ENCODE data around the gene XYLT2.
"Not testable (repeated sequence)": the region's sequence is repeated elsewhere in the genome, so short reads cannot be mapped to it uniquely, and the experiment has no call there.

Gene XYLT2

GRCh38 chr17:50322271-50322670 lies 23.7 kb upstream of the XYLT2 start:
- no peak for DNase-seq

DNA sequence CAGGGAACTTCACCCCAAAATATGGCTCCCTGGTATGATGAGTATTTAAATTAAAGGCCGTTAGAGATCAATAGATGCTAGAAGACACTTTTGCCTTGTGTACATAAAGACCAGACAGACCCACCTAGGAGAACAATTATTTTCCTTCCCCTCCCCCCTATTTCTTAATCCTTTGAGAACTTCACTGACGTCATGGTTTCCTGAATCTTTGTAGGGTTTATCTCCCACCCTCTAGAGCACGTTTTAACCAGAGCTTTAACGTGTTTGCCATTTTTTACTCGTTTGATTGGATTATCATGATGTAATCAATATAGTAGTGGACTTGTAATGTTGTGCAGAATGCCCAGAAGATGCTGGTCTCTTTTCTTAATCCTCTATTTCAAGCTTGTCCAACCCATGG lies 22.9 kb upstream of the XYLT2 start:
- DNase-seq, result no peak

- no peak for DNase-seq
Measured at GRCh38 chr17:50325906-50326305, 20.0 kb upstream of the XYLT2 start.

GRCh38 chr17:50326831-50327364 lies 19.0 kb upstream of the XYLT2 start:
- DNase-seq, result no peak

DNA sequence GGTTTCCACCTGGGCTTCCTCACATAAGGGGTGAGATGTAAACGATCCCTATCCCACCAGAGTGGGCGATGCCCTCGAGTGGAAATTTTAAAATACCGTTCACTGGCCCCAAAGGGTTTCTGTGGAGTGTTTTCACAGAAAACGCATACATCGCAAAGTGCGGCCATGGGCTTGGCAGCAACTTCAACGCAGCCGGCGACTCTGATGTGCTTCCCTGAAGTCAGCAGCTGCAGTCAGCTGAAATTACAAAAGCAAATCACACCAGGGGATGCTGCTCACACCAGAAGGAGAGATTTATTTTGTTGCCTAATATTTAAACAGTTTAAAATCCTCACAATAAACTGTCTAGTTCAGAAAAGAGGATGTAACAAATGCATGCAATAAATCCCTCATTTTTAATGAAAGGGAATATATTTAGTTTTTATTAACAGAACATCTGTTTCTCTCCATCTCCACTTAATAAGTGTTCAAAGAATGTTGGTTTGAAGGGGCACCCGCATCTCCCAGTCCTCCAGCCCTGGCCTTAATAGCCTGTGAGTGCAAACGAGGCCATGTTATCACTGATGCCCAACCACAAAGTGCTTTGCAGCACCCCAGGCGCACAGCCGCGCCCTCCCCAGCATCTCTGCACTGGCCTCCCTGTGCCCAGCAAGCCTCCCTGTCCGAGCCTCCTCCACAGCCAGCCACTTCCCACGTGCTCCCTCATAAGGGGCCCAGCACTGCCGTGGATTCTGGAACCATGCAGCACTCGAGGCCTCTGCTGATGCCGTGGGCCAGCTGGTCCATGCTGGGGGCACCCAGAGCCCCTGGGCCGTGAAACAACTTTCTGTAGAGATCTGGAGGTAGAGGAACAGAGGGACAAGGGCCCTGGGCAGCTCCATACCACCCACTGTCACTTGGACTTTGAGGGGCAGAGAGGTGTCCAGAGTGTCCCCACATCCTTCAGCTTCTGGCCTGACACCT lies 17.3 kb upstream of the XYLT2 start:
- peak; percentile 70 for DNase-seq

GRCh38 chr17:50329716-50330115 lies 16.2 kb upstream of the XYLT2 start:
- no peak for DNase-seq

- DNase-seq, result no peak
Measured at GRCh38 chr17:50330151-50330775, 15.7 kb upstream of the XYLT2 start.

- no peak for DNase-seq
Measured at GRCh38 chr17:50331085-50331791, 14.7 kb upstream of the XYLT2 start.

DNA sequence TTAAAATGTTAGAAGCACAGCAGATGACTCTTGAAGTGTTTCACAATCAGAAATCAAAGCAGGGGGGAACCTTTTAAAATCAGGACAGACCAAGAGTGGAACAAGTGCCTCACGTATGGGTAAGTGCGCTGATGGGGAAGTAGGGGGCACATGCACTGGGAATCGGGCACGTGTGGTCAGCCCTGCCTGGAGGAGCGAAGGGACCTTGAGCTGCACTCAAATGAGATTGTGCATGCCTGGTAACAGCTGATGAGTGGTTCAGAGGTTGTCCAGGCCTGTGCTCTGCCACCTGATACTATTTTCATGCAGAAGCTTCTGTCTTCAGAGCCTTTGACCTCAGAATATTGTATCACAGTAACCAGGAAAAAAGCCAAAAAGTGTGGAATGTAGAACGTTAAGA lies 13.7 kb upstream of the XYLT2 start:
- DNase-seq, result no peak

GRCh38 chr17:50333291-50334057 lies 12.5 kb upstream of the XYLT2 start:
- not testable (repeated sequence) for DNase-seq

GRCh38 chr17:50337956-50338355 lies 8.0 kb upstream of the XYLT2 start:
- DNase-seq, result no peak

- DNase-seq, result no peak
Measured at GRCh38 chr17:50338645-50339044, 7.3 kb upstream of the XYLT2 start.

- no peak for DNase-seq
Measured at GRCh38 chr17:50339381-50339780, 6.5 kb upstream of the XYLT2 start.

DNA sequence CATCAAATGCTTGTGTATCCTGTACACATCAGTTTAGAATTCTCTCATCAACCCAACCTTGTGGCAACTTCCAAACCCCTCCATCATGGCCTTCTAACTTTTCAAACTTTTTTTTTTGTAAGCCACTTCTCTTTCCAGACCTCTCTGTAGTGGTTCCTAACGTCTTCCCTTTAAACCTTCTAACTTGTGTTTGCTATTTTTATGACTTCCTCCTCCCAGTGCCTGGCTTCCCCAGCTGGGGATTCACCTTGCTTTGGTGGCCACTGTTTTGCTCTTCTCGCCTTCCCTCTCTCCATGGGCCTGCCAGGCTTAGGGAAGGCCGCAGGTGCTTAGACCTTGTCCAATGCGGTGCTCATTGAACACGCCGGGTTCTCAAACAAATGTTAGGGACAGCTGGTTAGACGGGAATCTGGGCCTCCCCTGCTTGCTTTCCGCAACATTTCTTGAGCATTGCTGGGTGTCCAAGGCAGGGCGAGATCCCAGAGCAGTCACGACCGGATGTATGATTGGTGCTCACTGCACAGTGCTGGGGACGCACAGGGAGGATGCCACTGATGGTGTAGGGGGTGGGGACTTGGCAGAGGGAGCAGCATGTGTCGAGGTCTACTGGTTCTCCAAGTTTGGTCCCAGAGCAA lies 1.1 kb upstream of the XYLT2 start:
- no peak for DNase-seq

- no peak for DNase-seq
Measured at GRCh38 chr17:50346313-50347116, 589 bp downstream of the XYLT2 start.

- peak; percentile 40 for DNase-seq
Measured at GRCh38 chr17:50347117-50347893, 1.4 kb downstream of the XYLT2 start.

DNA sequence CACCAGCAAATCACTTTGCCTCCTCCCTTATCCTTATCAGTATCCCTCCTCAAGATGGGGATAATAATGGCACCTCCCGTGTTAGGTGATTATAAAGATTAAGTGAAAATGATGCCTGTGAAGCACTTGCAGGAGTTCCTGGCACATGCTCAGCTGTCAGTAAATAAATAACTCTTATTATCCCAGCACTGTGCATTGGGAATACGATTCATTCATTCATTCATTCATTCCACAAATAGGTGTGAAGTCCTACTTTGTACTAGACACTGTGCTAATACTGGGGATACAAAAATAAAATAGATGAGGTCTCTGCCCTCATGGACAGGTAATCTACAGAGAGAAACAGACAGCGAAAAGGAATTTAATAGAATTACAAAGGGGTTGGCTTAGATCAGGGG lies 2.0 kb downstream of the XYLT2 start:
- no peak for DNase-seq

DNA sequence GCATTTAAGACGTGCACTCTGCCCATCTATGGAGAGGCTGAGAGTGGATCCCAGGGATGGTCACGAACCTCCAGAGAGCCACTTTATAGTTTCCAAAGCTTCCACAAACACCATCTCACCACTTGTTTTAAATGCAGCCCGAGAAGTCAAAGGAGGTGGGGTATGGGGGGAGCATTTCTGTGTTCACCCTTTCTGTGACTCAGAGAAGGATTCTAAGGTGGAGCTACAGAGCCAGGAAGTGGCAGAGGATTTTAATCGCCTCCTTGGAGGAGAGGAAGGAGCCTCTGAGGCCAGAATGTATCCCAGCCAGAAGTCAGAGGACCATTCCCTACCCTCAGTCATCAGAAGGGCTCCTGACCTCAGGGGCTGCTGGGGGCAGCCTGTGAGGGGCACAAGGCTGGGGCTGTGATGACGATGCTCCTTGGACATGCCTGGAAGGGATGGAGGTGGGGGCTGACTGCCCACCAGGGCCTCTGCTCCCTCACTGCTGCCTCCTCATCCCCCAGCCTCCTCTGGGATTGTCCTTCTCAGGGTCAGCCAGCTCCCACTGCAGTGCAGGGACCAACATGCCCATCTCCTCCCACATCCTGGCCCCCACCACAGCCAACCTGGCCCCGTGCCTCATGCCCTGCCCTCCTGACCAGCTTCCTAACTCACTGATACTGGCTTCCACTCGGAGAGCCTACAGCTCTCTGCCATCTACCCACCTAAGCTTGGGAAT lies 2.8 kb downstream of the XYLT2 start:
- peak; percentile 20 for DNase-seq

- peak; percentile 24 for DNase-seq
Measured at GRCh38 chr17:50349243-50349600, 3.3 kb downstream of the XYLT2 start.

- no peak for DNase-seq
Measured at GRCh38 chr17:50350733-50351132, 4.8 kb downstream of the XYLT2 start.
